Measurements from ENCODE around the gene CCNY.
A peak's percentile ranks its signal among the peaks of the same experiment; 100 is the strongest.
"Not testable (repeated sequence)": the region's sequence is repeated elsewhere in the genome, so short reads cannot be mapped to it uniquely, and the experiment has no call there.

The CCNY gene

GRCh38 chr10:35400595-35401268 is 64.4 kb downstream of the CCNY start:
- DNase-seq (ENCODE audit: low spot score): no peak
- FAIRE-seq: no peak

GRCh38 chr10:35403491-35403890 is 67.2 kb downstream of the CCNY start:
- not testable (repeated sequence) for DNase-seq (ENCODE audit: low spot score); FAIRE-seq

- FAIRE-seq; DNase-seq (ENCODE audit: low spot score): not testable (repeated sequence)
These were observed 67.8 kb downstream of the CCNY start for GRCh38 chr10:35404077-35404476.

GRCh38 chr10:35406003-35406630 is 69.8 kb downstream of the CCNY start:
- not testable (repeated sequence) for DNase-seq (ENCODE audit: low spot score); FAIRE-seq

GRCh38 chr10:35407696-35408095 is 71.4 kb downstream of the CCNY start:
- not testable (repeated sequence) for DNase-seq (ENCODE audit: low spot score); FAIRE-seq

GRCh38 chr10:35409094-35409582 is 72.8 kb downstream of the CCNY start:
- peak; percentile 89 for DNase-seq (ENCODE audit: low spot score)
- FAIRE-seq: peak; percentile 71

- DNase-seq (ENCODE audit: low spot score): no peak
- FAIRE-seq: no peak
These were observed 73.5 kb downstream of the CCNY start for GRCh38 chr10:35409808-35410207.

GRCh38 chr10:35412003-35412723 is 75.9 kb downstream of the CCNY start:
- peak; percentile 9 for FAIRE-seq
- peak; percentile 61 for DNase-seq (ENCODE audit: low spot score)

GRCh38 chr10:35412900-35413491 is 76.7 kb downstream of the CCNY start:
- no peak for FAIRE-seq
- DNase-seq (ENCODE audit: low spot score): peak; percentile 64

GRCh38 chr10:35413985-35414861 is 77.9 kb downstream of the CCNY start:
- DNase-seq (ENCODE audit: low spot score) (no peak), FAIRE-seq (no peak)

- DNase-seq (ENCODE audit: low spot score) (no peak), FAIRE-seq (no peak)
These were observed 79.2 kb downstream of the CCNY start for GRCh38 chr10:35415505-35415904.

- DNase-seq (ENCODE audit: low spot score) (no peak), FAIRE-seq (no peak)
These were observed 80.5 kb downstream of the CCNY start for GRCh38 chr10:35416619-35417312.

GRCh38 chr10:35417313-35417625 is 81.0 kb downstream of the CCNY start:
- no peak for FAIRE-seq
- no peak for DNase-seq (ENCODE audit: low spot score)

GRCh38 chr10:35417795-35418194 is 81.5 kb downstream of the CCNY start:
- FAIRE-seq: no peak
- DNase-seq (ENCODE audit: low spot score): no peak

GRCh38 chr10:35418580-35418979 is 82.3 kb downstream of the CCNY start:
- not testable (repeated sequence) for FAIRE-seq; DNase-seq (ENCODE audit: low spot score)

- no peak for DNase-seq (ENCODE audit: low spot score)
- FAIRE-seq: no peak
These were observed 83.7 kb downstream of the CCNY start for GRCh38 chr10:35420044-35420443.

GRCh38 chr10:35420827-35421552 is 84.7 kb downstream of the CCNY start:
- DNase-seq (ENCODE audit: low spot score) (no peak), FAIRE-seq (no peak)

GRCh38 chr10:35421553-35422178 is 85.4 kb downstream of the CCNY start:
- FAIRE-seq: no peak
- DNase-seq (ENCODE audit: low spot score): peak; percentile 74

- FAIRE-seq (no peak), DNase-seq (ENCODE audit: low spot score) (no peak)
These were observed 85.9 kb downstream of the CCNY start for GRCh38 chr10:35422228-35422627.

Measured in urothelium cell line (cell line).